ENCODE results near the gene SZT2.

SZT2 gene

DNA sequence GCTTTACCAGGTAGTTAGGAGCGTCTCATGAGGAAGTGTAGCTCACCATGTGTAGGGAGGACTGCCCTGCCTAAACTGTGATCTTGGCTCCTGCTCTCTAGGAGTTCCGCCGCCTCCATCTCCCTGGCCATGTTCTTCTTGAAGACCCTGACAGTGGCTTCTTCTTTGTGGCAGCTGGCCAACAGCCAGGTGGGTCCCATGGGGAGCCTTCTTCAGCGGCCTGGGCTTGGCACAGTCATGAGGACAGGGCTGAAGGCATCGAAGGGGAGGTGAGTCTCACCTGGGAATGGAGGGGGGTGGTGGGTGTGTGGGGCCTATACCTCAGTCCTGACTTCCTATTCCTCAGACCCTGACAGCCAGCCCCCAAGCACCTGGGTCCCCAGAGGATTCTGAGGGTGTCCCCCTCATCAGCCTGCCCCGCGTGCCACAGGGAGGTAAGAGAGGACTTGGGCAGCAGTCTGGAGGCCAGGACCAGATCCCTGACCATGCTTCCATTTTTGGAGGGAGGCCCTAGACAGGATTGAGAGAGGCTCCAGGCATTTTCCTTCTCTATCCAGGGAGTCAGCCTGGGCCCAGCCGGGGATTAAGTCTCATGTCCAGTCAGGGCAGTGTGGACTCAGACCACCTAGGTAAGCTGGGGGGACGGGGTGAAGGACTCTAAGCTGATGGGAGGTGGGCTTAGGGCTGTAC lies 42.6 kb downstream of the SZT2 start:
- Histone ChIP-seq H3K27me3 (ENCODE audit: control insufficient read depth in 2 of 2, insufficient read depth in 2 of 2, low read length in 2 of 2) (no peaks in the 10 kb centered on the region), H3K36me3 (ENCODE audit: control insufficient read depth in 2 of 2, insufficient read depth in 2 of 2, low read length in 2 of 2) (peaks cover 73 to 93% of the 10 kb centered on the region in 2 donors), H3K9ac (ENCODE audit: low read depth in 1 of 2, low read length in 2 of 2) (no peak overlapping the region), H3K27ac (ENCODE audit: low read depth in 2 of 2, low read length in 2 of 2) (no peak overlapping the region), H3K4me1 (ENCODE audit: control insufficient read depth in 2 of 2, insufficient read depth in 2 of 2, low read length in 2 of 2) (no peaks in the 10 kb centered on the region), H3K4me3 (ENCODE audit: low read length in 2 of 2) (no peak overlapping the region), H3K9me3 (ENCODE audit: control insufficient read depth in 2 of 2, low read length in 2 of 2) (no peaks in the 10 kb centered on the region)

DNA sequence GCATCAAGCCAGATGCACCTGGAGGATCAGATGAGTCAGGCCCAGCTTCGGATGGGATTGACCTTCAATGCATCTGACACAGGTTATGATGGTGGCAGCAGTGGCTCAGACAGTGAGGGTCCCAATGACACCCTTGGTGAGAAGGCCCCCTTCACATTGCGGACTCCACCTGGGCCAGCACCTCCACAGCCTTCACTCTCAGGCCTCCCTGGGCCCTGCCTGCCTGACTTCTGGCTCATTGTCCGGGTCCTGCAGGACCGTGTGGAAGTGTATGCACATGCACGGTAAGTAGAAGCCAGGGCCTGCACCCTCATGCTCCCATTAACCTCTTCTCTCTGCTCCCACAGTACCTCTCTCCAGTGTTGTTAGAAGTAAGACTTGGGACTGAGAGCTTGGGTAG lies 43.2 kb downstream of the SZT2 start:
- H3K27ac ChIP-seq (ENCODE audit: low read depth in 2 of 2, low read length in 2 of 2), result no peak overlapping the region
- H3K4me1 ChIP-seq (ENCODE audit: control insufficient read depth in 2 of 2, insufficient read depth in 2 of 2, low read length in 2 of 2), result no peaks in the 10 kb centered on the region
- H3K4me3 ChIP-seq (ENCODE audit: low read length in 2 of 2), result no peak overlapping the region
- no peaks in the 10 kb centered on the region for H3K27me3 ChIP-seq (ENCODE audit: control insufficient read depth in 2 of 2, insufficient read depth in 2 of 2, low read length in 2 of 2)
- H3K9me3 ChIP-seq (ENCODE audit: control insufficient read depth in 2 of 2, low read length in 2 of 2), result no peaks in the 10 kb centered on the region
- H3K36me3 ChIP-seq (ENCODE audit: control insufficient read depth in 2 of 2, insufficient read depth in 2 of 2, low read length in 2 of 2), result peaks cover 73 to 91% of the 10 kb centered on the region in 2 donors
- no peak overlapping the region for H3K9ac ChIP-seq (ENCODE audit: low read depth in 1 of 2, low read length in 2 of 2)

GRCh38 chr1:43434256-43434655 lies 44.6 kb downstream of the SZT2 start:
- no peaks in the 10 kb centered on the region for H3K27me3 ChIP-seq (ENCODE audit: control insufficient read depth in 2 of 2, insufficient read depth in 2 of 2, low read length in 2 of 2)
- peaks cover 73 to 91% of the 10 kb centered on the region in 2 donors for H3K36me3 ChIP-seq (ENCODE audit: control insufficient read depth in 2 of 2, insufficient read depth in 2 of 2, low read length in 2 of 2)
- no peak overlapping the region for H3K4me3 ChIP-seq (ENCODE audit: low read length in 2 of 2)
- H3K9me3 ChIP-seq (ENCODE audit: control insufficient read depth in 2 of 2, low read length in 2 of 2), result no peaks in the 10 kb centered on the region
- no peak overlapping the region for H3K27ac ChIP-seq (ENCODE audit: low read depth in 2 of 2, low read length in 2 of 2)
- H3K9ac ChIP-seq (ENCODE audit: low read depth in 1 of 2, low read length in 2 of 2), result no peak overlapping the region
- H3K4me1 ChIP-seq (ENCODE audit: control insufficient read depth in 2 of 2, insufficient read depth in 2 of 2, low read length in 2 of 2), result no peaks in the 10 kb centered on the region

- no peaks in the 10 kb centered on the region for H3K4me1 ChIP-seq (ENCODE audit: control insufficient read depth in 2 of 2, insufficient read depth in 2 of 2, low read length in 2 of 2)
- no peaks in the 10 kb centered on the region for H3K27me3 ChIP-seq (ENCODE audit: control insufficient read depth in 2 of 2, insufficient read depth in 2 of 2, low read length in 2 of 2)
- H3K4me3 ChIP-seq (ENCODE audit: low read length in 2 of 2), result no peak overlapping the region
- H3K36me3 ChIP-seq (ENCODE audit: control insufficient read depth in 2 of 2, insufficient read depth in 2 of 2, low read length in 2 of 2), result peaks cover 72 to 91% of the 10 kb centered on the region in 2 donors
- peak overlapping the region in 1 of 2 donors; percentile 17 for H3K27ac ChIP-seq (ENCODE audit: low read depth in 2 of 2, low read length in 2 of 2)
- H3K9ac ChIP-seq (ENCODE audit: low read depth in 1 of 2, low read length in 2 of 2), result no peak overlapping the region
- H3K9me3 ChIP-seq (ENCODE audit: control insufficient read depth in 2 of 2, low read length in 2 of 2), result no peaks in the 10 kb centered on the region
Observed at GRCh38 chr1:43435146-43436145, 45.7 kb downstream of the SZT2 start.

DNA sequence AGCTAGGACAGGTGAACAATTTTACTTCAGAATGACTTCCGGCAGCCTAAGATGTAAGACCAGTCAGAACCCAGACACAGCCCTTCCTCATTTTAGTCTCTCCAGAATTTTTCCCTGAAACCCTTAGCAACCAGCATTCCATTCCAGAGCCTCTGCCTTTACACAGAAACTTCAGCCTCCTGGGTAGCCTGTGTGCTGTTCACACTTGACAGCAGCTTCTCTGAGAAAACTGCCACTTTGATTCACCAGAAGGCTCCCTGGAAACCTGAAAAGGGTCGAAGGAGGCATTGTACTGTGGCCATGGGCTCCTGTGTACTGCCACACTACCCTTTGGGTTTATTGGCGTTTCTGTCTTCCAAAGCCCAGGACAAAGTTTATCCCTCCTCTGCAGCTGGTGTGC lies 46.7 kb downstream of the SZT2 start:
- Histone ChIP-seq H3K9me3 (ENCODE audit: control insufficient read depth in 2 of 2, low read length in 2 of 2) (no peaks in the 10 kb centered on the region), H3K36me3 (ENCODE audit: control insufficient read depth in 2 of 2, insufficient read depth in 2 of 2, low read length in 2 of 2) (peaks cover 65 to 91% of the 10 kb centered on the region in 2 donors), H3K9ac (ENCODE audit: low read depth in 1 of 2, low read length in 2 of 2) (no peak overlapping the region), H3K4me3 (ENCODE audit: low read length in 2 of 2) (no peak overlapping the region), H3K4me1 (ENCODE audit: control insufficient read depth in 2 of 2, insufficient read depth in 2 of 2, low read length in 2 of 2) (no peaks in the 10 kb centered on the region), H3K27ac (ENCODE audit: low read depth in 2 of 2, low read length in 2 of 2) (no peak overlapping the region), H3K27me3 (ENCODE audit: control insufficient read depth in 2 of 2, insufficient read depth in 2 of 2, low read length in 2 of 2) (no peaks in the 10 kb centered on the region)

DNA sequence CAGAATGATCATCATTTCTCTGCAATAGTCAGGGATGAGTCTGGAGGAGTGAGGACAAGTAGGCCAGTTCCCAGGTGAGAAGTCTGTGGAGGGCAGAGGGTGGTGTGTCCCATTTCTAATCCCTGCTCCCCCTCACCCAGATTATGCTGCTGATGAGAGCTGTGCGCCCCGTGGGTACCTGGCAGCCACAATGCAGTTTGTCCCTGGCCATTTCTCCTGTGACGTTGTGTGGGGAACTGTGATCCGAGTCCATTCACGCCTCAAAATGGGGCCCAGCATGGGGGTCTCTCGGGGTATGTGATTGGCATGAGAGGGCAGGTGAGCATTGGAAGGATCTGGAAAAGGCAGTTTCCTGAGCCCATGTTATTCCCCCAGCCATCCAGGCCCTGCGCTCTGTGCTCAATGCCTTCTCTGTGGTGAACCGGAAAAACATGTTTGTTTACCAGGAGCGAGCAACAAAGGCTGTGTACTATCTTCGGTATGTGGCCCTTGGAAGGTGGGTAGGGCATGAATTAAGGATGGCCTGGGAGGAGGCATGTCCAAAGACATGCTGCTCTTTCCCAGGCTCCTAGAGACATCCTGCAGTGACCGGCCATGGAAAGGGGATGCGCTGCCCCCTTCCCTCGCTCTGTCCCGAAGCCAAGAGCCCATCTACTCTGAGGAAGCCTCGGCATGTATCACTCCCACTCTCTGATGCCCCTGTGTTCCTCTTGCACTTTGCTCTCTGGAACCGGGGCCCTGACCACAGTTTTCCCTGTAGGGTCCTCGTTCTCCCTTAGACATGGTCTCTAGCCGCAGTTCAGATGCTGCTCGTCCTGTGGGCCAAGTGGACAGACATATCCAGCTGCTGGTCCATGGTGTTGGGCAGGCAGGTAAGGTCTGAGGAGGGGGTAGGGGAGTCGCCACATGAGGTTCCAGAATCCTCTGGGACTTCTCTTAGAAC lies 47.6 kb downstream of the SZT2 start:
- no peak overlapping the region for H3K4me3 ChIP-seq (ENCODE audit: low read length in 2 of 2)
- H3K9ac ChIP-seq (ENCODE audit: low read depth in 1 of 2, low read length in 2 of 2), result no peak overlapping the region
- H3K9me3 ChIP-seq (ENCODE audit: control insufficient read depth in 2 of 2, low read length in 2 of 2), result no peaks in the 10 kb centered on the region
- H3K36me3 ChIP-seq (ENCODE audit: control insufficient read depth in 2 of 2, insufficient read depth in 2 of 2, low read length in 2 of 2), result peaks cover 60 to 87% of the 10 kb centered on the region in 2 donors
- H3K27me3 ChIP-seq (ENCODE audit: control insufficient read depth in 2 of 2, insufficient read depth in 2 of 2, low read length in 2 of 2), result no peaks in the 10 kb centered on the region
- no peak overlapping the region for H3K27ac ChIP-seq (ENCODE audit: low read depth in 2 of 2, low read length in 2 of 2)
- H3K4me1 ChIP-seq (ENCODE audit: control insufficient read depth in 2 of 2, insufficient read depth in 2 of 2, low read length in 2 of 2), result no peaks in the 10 kb centered on the region

- H3K9ac ChIP-seq (ENCODE audit: low read depth in 1 of 2, low read length in 2 of 2), result no peak overlapping the region
- no peaks in the 10 kb centered on the region for H3K4me1 ChIP-seq (ENCODE audit: control insufficient read depth in 2 of 2, insufficient read depth in 2 of 2, low read length in 2 of 2)
- no peaks in the 10 kb centered on the region for H3K27me3 ChIP-seq (ENCODE audit: control insufficient read depth in 2 of 2, insufficient read depth in 2 of 2, low read length in 2 of 2)
- H3K36me3 ChIP-seq (ENCODE audit: control insufficient read depth in 2 of 2, insufficient read depth in 2 of 2, low read length in 2 of 2), result peaks cover 59 to 87% of the 10 kb centered on the region in 2 donors
- no peak overlapping the region for H3K27ac ChIP-seq (ENCODE audit: low read depth in 2 of 2, low read length in 2 of 2)
- no peak overlapping the region for H3K4me3 ChIP-seq (ENCODE audit: low read length in 2 of 2)
- H3K9me3 ChIP-seq (ENCODE audit: control insufficient read depth in 2 of 2, low read length in 2 of 2), result no peaks in the 10 kb centered on the region
Observed at GRCh38 chr1:43438006-43438405, 48.3 kb downstream of the SZT2 start.

DNA sequence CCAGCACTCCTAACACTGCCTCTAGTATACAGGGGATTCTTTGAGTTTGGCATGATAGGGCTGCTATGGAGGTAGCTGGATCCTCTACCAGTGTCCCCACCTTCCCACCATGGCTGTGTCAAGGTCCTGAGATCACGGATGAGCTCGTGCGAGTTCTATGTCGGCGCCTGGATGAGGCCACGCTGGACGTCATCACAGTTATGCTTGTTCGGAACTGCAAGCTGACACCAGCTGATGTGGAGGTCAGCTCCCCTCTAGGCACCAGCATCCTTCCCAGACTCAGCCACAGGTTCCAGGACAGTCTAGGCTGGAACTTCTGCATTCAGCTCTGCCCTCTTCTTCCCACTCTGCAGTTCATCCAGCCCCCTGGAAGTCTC lies 48.9 kb downstream of the SZT2 start:
- H3K4me3 ChIP-seq (ENCODE audit: low read length in 2 of 2), result no peak overlapping the region
- no peaks in the 10 kb centered on the region for H3K27me3 ChIP-seq (ENCODE audit: control insufficient read depth in 2 of 2, insufficient read depth in 2 of 2, low read length in 2 of 2)
- H3K4me1 ChIP-seq (ENCODE audit: control insufficient read depth in 2 of 2, insufficient read depth in 2 of 2, low read length in 2 of 2), result no peaks in the 10 kb centered on the region
- H3K9me3 ChIP-seq (ENCODE audit: control insufficient read depth in 2 of 2, low read length in 2 of 2), result no peaks in the 10 kb centered on the region
- H3K27ac ChIP-seq (ENCODE audit: low read depth in 2 of 2, low read length in 2 of 2), result no peak overlapping the region
- peaks cover 62 to 89% of the 10 kb centered on the region in 2 donors for H3K36me3 ChIP-seq (ENCODE audit: control insufficient read depth in 2 of 2, insufficient read depth in 2 of 2, low read length in 2 of 2)
- no peak overlapping the region for H3K9ac ChIP-seq (ENCODE audit: low read depth in 1 of 2, low read length in 2 of 2)

GRCh38 chr1:43438953-43439581 lies 49.4 kb downstream of the SZT2 start:
- Histone ChIP-seq H3K27me3 (ENCODE audit: control insufficient read depth in 2 of 2, insufficient read depth in 2 of 2, low read length in 2 of 2) (no peaks in the 10 kb centered on the region), H3K36me3 (ENCODE audit: control insufficient read depth in 2 of 2, insufficient read depth in 2 of 2, low read length in 2 of 2) (peaks cover 63 to 89% of the 10 kb centered on the region in 2 donors), H3K4me3 (ENCODE audit: low read length in 2 of 2) (no peak overlapping the region), H3K9ac (ENCODE audit: low read depth in 1 of 2, low read length in 2 of 2) (no peak overlapping the region), H3K4me1 (ENCODE audit: control insufficient read depth in 2 of 2, insufficient read depth in 2 of 2, low read length in 2 of 2) (no peaks in the 10 kb centered on the region), H3K27ac (ENCODE audit: low read depth in 2 of 2, low read length in 2 of 2) (no peak overlapping the region), H3K9me3 (ENCODE audit: control insufficient read depth in 2 of 2, low read length in 2 of 2) (no peaks in the 10 kb centered on the region)

Data from mucosa of rectum (tissue), 2 donors.